ENCODE measurements around the gene GINS1.

GINS1 gene

GRCh38 chr20:25493748-25494505, 86.5 kb downstream of the GINS1 start:
- no peak for DNase-seq (ENCODE audit: low read depth in 2 of 2)

GRCh38 chr20:25494506-25495188, 87.2 kb downstream of the GINS1 start:
- DNase-seq (ENCODE audit: low read depth in 2 of 2) = no peak

- DNase-seq (ENCODE audit: low read depth in 2 of 2) = no peak
These were observed 87.8 kb downstream of the GINS1 start for GRCh38 chr20:25495189-25495824.

- no peak for DNase-seq (ENCODE audit: low read depth in 2 of 2)
These were observed 88.9 kb downstream of the GINS1 start for GRCh38 chr20:25496165-25496967.

- no peak for DNase-seq (ENCODE audit: low read depth in 2 of 2)
These were observed 89.5 kb downstream of the GINS1 start for GRCh38 chr20:25496968-25497401.

- DNase-seq (ENCODE audit: low read depth in 2 of 2) = no peak
These were observed 90.3 kb downstream of the GINS1 start for GRCh38 chr20:25497586-25498279.
